Gastrocnemius medialis (tissue), 4 donors: ENCODE measurements around the gene EIPR1.

Experiments used
- POLR2A ChIP-seq, 2 donors: fragments of 450-650 bp; IDR thresholded peaks; one replicate each; pipeline ENCODE4 v1.6.1; 2017; ENCODE audit warnings: antibody characterized with exemption in 2 of 2, mild to moderate bottlenecking in 2 of 2, moderate library complexity in 2 of 2
- TF ChIP-seq, protein P1 (sequence below), 5 experiments: fragments of 450-650 bp in 3 of 5; fragments of 200-600 bp in 2 of 5; sonication (generic) in 2 of 5; IDR thresholded peaks in 4 of 5; conservative IDR thresholded peaks in 1 of 5; 1 replicate in 4 of 5; 2 replicates in 1 of 5; pipeline ENCODE4 v1.5.1; 2016 to 2019; ENCODE audit warnings: antibody characterized with exemption in 5 of 5, mild to moderate bottlenecking in 3 of 5, moderate library complexity in 3 of 5

DNA sequence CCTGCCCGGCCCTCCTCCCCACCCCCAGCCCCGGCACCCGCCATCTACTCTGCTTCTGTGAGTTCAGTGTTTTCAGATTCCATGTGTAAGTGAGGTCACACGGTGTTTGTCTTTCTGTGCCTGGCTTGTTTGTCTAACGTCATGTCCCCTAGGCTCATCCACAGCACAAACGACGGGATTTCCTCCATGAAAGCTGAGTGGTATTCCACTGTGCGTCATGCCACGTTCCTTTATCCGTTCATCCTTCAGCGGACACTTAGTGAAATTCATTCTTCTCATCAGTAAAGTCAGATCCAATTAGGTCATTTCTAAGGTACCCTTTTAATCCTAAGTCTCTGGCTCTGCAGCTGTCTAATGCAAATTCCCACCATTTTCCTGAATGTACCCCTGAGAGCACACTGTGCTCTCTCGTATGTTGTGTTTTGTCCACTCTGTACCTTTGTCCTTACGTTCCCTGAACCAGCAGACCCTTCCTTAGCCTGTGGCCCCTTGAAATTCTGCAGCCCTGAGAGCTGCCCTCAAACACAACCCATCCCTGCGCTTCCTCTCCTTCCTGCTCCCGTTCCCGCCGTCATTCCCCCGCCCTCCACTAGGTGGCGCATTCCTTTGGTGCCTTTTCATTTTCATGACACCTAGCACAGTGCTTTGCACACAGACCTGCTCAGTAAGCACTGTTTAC is 46.0 kb upstream of the EIPR1 start:
- TF ChIP-seq, protein P1, sequence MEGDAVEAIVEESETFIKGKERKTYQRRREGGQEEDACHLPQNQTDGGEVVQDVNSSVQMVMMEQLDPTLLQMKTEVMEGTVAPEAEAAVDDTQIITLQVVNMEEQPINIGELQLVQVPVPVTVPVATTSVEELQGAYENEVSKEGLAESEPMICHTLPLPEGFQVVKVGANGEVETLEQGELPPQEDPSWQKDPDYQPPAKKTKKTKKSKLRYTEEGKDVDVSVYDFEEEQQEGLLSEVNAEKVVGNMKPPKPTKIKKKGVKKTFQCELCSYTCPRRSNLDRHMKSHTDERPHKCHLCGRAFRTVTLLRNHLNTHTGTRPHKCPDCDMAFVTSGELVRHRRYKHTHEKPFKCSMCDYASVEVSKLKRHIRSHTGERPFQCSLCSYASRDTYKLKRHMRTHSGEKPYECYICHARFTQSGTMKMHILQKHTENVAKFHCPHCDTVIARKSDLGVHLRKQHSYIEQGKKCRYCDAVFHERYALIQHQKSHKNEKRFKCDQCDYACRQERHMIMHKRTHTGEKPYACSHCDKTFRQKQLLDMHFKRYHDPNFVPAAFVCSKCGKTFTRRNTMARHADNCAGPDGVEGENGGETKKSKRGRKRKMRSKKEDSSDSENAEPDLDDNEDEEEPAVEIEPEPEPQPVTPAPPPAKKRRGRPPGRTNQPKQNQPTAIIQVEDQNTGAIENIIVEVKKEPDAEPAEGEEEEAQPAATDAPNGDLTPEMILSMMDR (IDR thresholded peaks at IDR 0.05 in 4 of 5, conservative IDR thresholded peaks at IDR 0.05 in 1 of 5) = peak; percentile 81 to 99 (median 90)
- no peak for TF ChIP-seq POLR2A (IDR thresholded peaks at IDR 0.05)
